Liver (tissue), 9 donors: Measurements from ENCODE around the gene RNGTT. TPM values are rescaled to one million over a fixed set of nuclear protein-coding genes. Genes with fewer than 3 reads are reported as not detected.

Experiments used
- DNase-seq: peaks from one replicate; pipeline ENCODE4 v3.0.0-alpha.2; 2017; ENCODE audit warnings: low spot score
- H3K27ac ChIP-seq, 2 donors: one replicate each; pipeline ENCODE4 v1.7.0; 2013; ENCODE audit warnings: inconsistent platforms in 2 of 2, low read length in 2 of 2, control low read depth in 1 of 2, low read depth in 1 of 2, mild to moderate bottlenecking in 1 of 2
- H3K27me3 ChIP-seq, 4 donors: one replicate each; pipeline versions ENCODE4 v1.6.1 to v1.7.0; 2013; ENCODE audit warnings: low read length in 3 of 4, inconsistent platforms in 1 of 4, mild to moderate bottlenecking in 1 of 4, moderate library complexity in 1 of 4; ENCODE audit not compliant: control insufficient read depth in 4 of 4, insufficient read depth in 4 of 4
- H3K36me3 ChIP-seq, 4 donors: one replicate each; pipeline versions ENCODE4 v1.6.1 to v1.7.0; 2013; ENCODE audit warnings: low read length in 3 of 4, mild to moderate bottlenecking in 3 of 4, low read depth in 1 of 4, moderate library complexity in 1 of 4; ENCODE audit not compliant: control insufficient read depth in 4 of 4, insufficient read depth in 3 of 4
- H3K4me1 ChIP-seq, 4 donors: one replicate each; pipeline versions ENCODE4 v1.6.1 to v1.7.0; 2013; ENCODE audit warnings: low read length in 3 of 4, mild to moderate bottlenecking in 3 of 4, moderate library complexity in 1 of 4; ENCODE audit not compliant: control insufficient read depth in 4 of 4, insufficient read depth in 4 of 4
- H3K4me3 ChIP-seq, 3 donors: one replicate each; pipeline versions ENCODE4 v1.6.1 to v1.7.0; 2013; ENCODE audit warnings: low read length in 3 of 3, control low read depth in 1 of 3, low read depth in 1 of 3, mild to moderate bottlenecking in 1 of 3
- H3K9ac ChIP-seq, 2 donors: one replicate each; pipeline ENCODE4 v1.7.0; 2013; ENCODE audit warnings: low read length in 2 of 2, mild to moderate bottlenecking in 2 of 2, moderate library complexity in 2 of 2, control low read depth in 1 of 2, low read depth in 1 of 2
- H3K9me3 ChIP-seq, 4 donors: one replicate each; pipeline versions ENCODE4 v1.6.1 to v1.7.0; 2013; ENCODE audit warnings: low read length in 3 of 4; ENCODE audit not compliant: control insufficient read depth in 4 of 4
- EGR1 ChIP-seq, 2 donors: IDR thresholded peaks; 2 replicates each; pipeline ENCODE4 v1.6.1; 2016 to 2018; ENCODE audit warnings: antibody characterized with exemption in 2 of 2, low read depth in 2 of 2
- FOXA1 ChIP-seq: IDR thresholded peaks from 2 replicates; pipeline ENCODE4 v1.6.1; 2016; ENCODE audit warnings: antibody characterized with exemption
- FOXA2 ChIP-seq: IDR thresholded peaks from 2 replicates; pipeline ENCODE4 v1.6.1; 2016; ENCODE audit warnings: antibody characterized with exemption
- GABPA ChIP-seq, 2 donors: IDR thresholded peaks in 1 of 2; conservative IDR thresholded peaks in 1 of 2; 2 replicates each; pipeline ENCODE4 v1.6.1; 2016; ENCODE audit warnings: antibody characterized with exemption in 2 of 2, mild to moderate bottlenecking in 1 of 2, moderate library complexity in 1 of 2
- HNF4A ChIP-seq, 2 donors: conservative IDR thresholded peaks; 2 replicates each; pipeline ENCODE4 v1.6.1; 2016; ENCODE audit warnings: antibody characterized with exemption in 2 of 2, mild to moderate bottlenecking in 2 of 2
- HNF4G ChIP-seq: IDR thresholded peaks from 2 replicates; pipeline ENCODE4 v1.6.1; 2016; ENCODE audit warnings: antibody characterized with exemption
- JUND ChIP-seq, 2 donors: IDR thresholded peaks; 2 replicates each; pipeline ENCODE4 v1.6.1; 2016; ENCODE audit warnings: antibody characterized with exemption in 2 of 2
- NR2F2 ChIP-seq: IDR thresholded peaks from 2 replicates; pipeline ENCODE4 v1.6.1; 2016; ENCODE audit warnings: antibody characterized with exemption
- RAD21 ChIP-seq, 2 donors: IDR thresholded peaks; 2 replicates each; pipeline ENCODE4 v1.6.1; 2016; ENCODE audit warnings: antibody characterized with exemption in 2 of 2, mild to moderate bottlenecking in 2 of 2
- RXRA ChIP-seq, 2 donors: IDR thresholded peaks; 2 replicates each; pipeline ENCODE4 v1.6.1; 2017 to 2018; ENCODE audit warnings: antibody characterized with exemption in 2 of 2, mild to moderate bottlenecking in 1 of 2
- SP1 ChIP-seq: IDR thresholded peaks from 2 replicates; pipeline ENCODE4 v1.6.1; 2018; ENCODE audit warnings: antibody characterized with exemption, mild to moderate bottlenecking
- YY1 ChIP-seq: IDR thresholded peaks from 2 replicates; pipeline ENCODE4 v1.6.1; 2016; ENCODE audit warnings: antibody characterized with exemption, mild to moderate bottlenecking
- WGBS: extraction: QIAGEN DNeasy Blood & Tissue Kit; methylation state at CpG from one replicate; pipeline ENCODE4 v1.1.7; 2013; 5-methylcytosine and 5-hydroxymethylcytosine counted together
- polyA plus RNA-seq, 2 donors: library from polyadenylated mRNA; stranded (reverse) in 1 of 2; unstranded in 1 of 2; fragments of 200-250 nt in 1 of 2; fragments of >200 nt in 1 of 2; fragmentation: Nextera tagmentation in 1 of 2; extraction: Ambion mirVana in 1 of 2; gene quantifications; one replicate each; pipeline versions ENCODE4 v1.2.1 to v1.2.3, GENCODE V29; 2013 to 2015
- total RNA-seq, 2 donors: library from RNA; depleted of rRNA; stranded (reverse); fragments of >200 nt; gene quantifications; one replicate each; pipeline ENCODE4 v1.2.3, GENCODE V29; 2014
- TF ChIP-seq, protein P1 (sequence below): IDR thresholded peaks from 2 replicates; pipeline ENCODE4 v1.6.1; 2016; ENCODE audit warnings: antibody characterized with exemption
- TF ChIP-seq, protein P2 (sequence below): IDR thresholded peaks from 2 replicates; pipeline ENCODE4 v1.6.1; 2016; ENCODE audit warnings: antibody characterized with exemption
- TF ChIP-seq, protein P3 (sequence below): IDR thresholded peaks from 2 replicates; pipeline ENCODE4 v1.6.1; 2016; ENCODE audit warnings: antibody characterized with exemption, mild to moderate bottlenecking
- TF ChIP-seq, protein P4 (sequence below): IDR thresholded peaks from 2 replicates; pipeline ENCODE4 v1.6.1; 2016; ENCODE audit warnings: antibody characterized with exemption
- donor health status: healthy.
- donor health status: healthy.
- donor health status: healthy.
- donor health status: healthy.
- donor health status: healthy.

Gene RNGTT
- total and polyA plus RNA-seq, 4 donors, result 4.1 to 20.8 (median 7.2) TPM

DNA sequence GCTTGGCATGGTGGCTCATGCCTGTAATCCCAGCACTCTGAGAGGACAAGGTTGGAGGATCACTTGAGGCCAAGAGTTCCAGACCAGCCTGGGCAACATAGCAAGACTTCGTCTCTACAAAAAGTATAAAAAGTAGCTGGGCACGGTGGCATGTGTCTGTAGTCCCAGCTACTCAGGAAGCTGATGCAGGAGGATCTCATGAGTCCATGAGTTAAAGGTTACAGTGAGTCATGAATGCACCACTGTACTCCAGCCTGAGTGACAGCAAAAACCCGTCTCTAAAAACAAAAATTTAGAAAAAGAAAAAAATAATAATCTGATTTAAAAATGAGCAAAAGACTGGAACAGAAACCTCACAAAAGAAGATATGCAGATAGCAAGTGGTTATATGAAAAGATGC is 279.7 kb downstream of the RNGTT start:
- Histone ChIP-seq H3K9me3 (no peaks in the 10 kb centered on the region), H3K27ac (no peak overlapping the region), H3K27me3 (no peaks in the 10 kb centered on the region), H3K4me1 (no peaks in the 10 kb centered on the region), H3K4me3 (no peak overlapping the region), H3K36me3 (no peaks in the 10 kb centered on the region), H3K9ac (no peak overlapping the region)
- WGBS, result 98% methylated on average over 3 of the region's 3 CpGs
- TF ChIP-seq, protein P1, sequence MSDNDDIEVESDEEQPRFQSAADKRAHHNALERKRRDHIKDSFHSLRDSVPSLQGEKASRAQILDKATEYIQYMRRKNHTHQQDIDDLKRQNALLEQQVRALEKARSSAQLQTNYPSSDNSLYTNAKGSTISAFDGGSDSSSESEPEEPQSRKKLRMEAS, result no peak
- TF ChIP-seq RXRA (IDR thresholded peaks at IDR 0.05) (no peak), RAD21 (IDR thresholded peaks at IDR 0.05) (no peak), FOXA2 (no peak), HNF4A (conservative IDR thresholded peaks at IDR 0.05) (no peak), SP1 (no peak), GABPA (IDR thresholded peaks at IDR 0.05 in 1 of 2, conservative IDR thresholded peaks at IDR 0.05 in 1 of 2) (no peak), EGR1 (IDR thresholded peaks at IDR 0.05; ENCODE audit: low read depth in 2 of 2) (no peak), YY1 (no peak), NR2F2 (no peak), JUND (IDR thresholded peaks at IDR 0.05) (no peak)
- TF ChIP-seq, protein P2, sequence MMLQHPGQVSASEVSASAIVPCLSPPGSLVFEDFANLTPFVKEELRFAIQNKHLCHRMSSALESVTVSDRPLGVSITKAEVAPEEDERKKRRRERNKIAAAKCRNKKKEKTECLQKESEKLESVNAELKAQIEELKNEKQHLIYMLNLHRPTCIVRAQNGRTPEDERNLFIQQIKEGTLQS, result no peak
- TF ChIP-seq, protein P3, sequence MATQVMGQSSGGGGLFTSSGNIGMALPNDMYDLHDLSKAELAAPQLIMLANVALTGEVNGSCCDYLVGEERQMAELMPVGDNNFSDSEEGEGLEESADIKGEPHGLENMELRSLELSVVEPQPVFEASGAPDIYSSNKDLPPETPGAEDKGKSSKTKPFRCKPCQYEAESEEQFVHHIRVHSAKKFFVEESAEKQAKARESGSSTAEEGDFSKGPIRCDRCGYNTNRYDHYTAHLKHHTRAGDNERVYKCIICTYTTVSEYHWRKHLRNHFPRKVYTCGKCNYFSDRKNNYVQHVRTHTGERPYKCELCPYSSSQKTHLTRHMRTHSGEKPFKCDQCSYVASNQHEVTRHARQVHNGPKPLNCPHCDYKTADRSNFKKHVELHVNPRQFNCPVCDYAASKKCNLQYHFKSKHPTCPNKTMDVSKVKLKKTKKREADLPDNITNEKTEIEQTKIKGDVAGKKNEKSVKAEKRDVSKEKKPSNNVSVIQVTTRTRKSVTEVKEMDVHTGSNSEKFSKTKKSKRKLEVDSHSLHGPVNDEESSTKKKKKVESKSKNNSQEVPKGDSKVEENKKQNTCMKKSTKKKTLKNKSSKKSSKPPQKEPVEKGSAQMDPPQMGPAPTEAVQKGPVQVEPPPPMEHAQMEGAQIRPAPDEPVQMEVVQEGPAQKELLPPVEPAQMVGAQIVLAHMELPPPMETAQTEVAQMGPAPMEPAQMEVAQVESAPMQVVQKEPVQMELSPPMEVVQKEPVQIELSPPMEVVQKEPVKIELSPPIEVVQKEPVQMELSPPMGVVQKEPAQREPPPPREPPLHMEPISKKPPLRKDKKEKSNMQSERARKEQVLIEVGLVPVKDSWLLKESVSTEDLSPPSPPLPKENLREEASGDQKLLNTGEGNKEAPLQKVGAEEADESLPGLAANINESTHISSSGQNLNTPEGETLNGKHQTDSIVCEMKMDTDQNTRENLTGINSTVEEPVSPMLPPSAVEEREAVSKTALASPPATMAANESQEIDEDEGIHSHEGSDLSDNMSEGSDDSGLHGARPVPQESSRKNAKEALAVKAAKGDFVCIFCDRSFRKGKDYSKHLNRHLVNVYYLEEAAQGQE, result no peak
- no peak for DNase-seq

DNA sequence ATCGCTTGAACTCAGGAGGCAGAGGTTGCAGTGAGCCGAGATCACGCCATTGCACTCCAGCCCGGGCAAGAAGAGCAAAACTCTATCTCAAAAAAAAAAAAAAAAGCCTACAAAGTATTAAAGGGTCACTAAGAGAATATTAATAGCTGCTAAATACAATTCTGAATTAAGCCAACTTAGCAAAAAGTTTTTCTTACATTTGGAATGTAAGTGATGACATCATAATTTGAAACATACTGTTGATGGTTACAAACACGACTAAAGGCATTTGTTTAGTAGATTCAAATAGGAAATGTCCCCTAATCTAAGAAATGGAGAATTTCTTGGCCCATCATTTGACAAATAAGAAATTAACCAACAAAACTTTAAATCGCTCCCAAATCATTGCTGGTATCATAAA is 282.8 kb downstream of the RNGTT start:
- H3K27ac ChIP-seq, result no peak overlapping the region
- no peaks in the 10 kb centered on the region for H3K27me3 ChIP-seq
- WGBS, result 96% methylated on average over 6 of the region's 6 CpGs
- H3K36me3 ChIP-seq, result no peaks in the 10 kb centered on the region
- H3K4me3 ChIP-seq, result no peak overlapping the region
- TF ChIP-seq HNF4G (no peak), FOXA2 (no peak), JUND (IDR thresholded peaks at IDR 0.05) (no peak), YY1 (no peak), FOXA1 (no peak), SP1 (no peak)
- TF ChIP-seq, protein P2, result no peak
- TF ChIP-seq, protein P4, sequence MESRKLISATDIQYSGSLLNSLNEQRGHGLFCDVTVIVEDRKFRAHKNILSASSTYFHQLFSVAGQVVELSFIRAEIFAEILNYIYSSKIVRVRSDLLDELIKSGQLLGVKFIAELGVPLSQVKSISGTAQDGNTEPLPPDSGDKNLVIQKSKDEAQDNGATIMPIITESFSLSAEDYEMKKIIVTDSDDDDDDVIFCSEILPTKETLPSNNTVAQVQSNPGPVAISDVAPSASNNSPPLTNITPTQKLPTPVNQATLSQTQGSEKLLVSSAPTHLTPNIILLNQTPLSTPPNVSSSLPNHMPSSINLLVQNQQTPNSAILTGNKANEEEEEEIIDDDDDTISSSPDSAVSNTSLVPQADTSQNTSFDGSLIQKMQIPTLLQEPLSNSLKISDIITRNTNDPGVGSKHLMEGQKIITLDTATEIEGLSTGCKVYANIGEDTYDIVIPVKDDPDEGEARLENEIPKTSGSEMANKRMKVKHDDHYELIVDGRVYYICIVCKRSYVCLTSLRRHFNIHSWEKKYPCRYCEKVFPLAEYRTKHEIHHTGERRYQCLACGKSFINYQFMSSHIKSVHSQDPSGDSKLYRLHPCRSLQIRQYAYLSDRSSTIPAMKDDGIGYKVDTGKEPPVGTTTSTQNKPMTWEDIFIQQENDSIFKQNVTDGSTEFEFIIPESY, result no peak
- no peak for DNase-seq
- no peaks in the 10 kb centered on the region for H3K4me1 ChIP-seq
- no peak overlapping the region for H3K9ac ChIP-seq
- H3K9me3 ChIP-seq, result no peaks in the 10 kb centered on the region
